MM.1S (cell line): ENCODE results near the gene NXPH2.

Experiments used
- DNase-seq: peaks from one replicate; pipeline ENCODE4 v3.0.0-alpha.2; 2015
- H2AFZ ChIP-seq: fragments of 300-600 bp; sonication (generic); 2 replicates; pipeline ENCODE4 v1.6.0; 2016; ENCODE audit warnings: antibody characterized with exemption, low read length
- H3F3A ChIP-seq: fragments of 300-600 bp; sonication (generic); 2 replicates; pipeline ENCODE4 v1.6.1; 2016; ENCODE audit warnings: mild to moderate bottlenecking, antibody characterized with exemption, low read length, moderate library complexity, mixed read lengths; ENCODE audit not compliant: insufficient read depth
- H3K27ac ChIP-seq: fragments of 300-600 bp; sonication (generic); 2 replicates; pipeline ENCODE4 v1.5.1; 2016; ENCODE audit warnings: mild to moderate bottlenecking, low read length
- H3K27me3 ChIP-seq: fragments of 300-600 bp; sonication (generic); replicated peaks from 2 replicates; pipeline ENCODE4 v1.6.0; 2016; ENCODE audit warnings: low read length; ENCODE audit not compliant: insufficient read depth
- H3K36me3 ChIP-seq: fragments of 300-600 bp; sonication (generic); replicated peaks from 2 replicates; pipeline ENCODE4 v1.6.1; 2016; ENCODE audit warnings: mild to moderate bottlenecking, low read length, mixed read lengths; ENCODE audit not compliant: insufficient read depth
- H3K4me1 ChIP-seq: fragments of 300-600 bp; sonication (generic); 2 replicates; pipeline ENCODE4 v1.6.1; 2016; ENCODE audit warnings: low read length, mixed read lengths
- H3K4me2 ChIP-seq: fragments of 300-600 bp; sonication (generic); 2 replicates; pipeline ENCODE4 v1.6.0; 2016; ENCODE audit warnings: low read depth, low read length
- H3K4me3 ChIP-seq: fragments of 300-600 bp; sonication (generic); 2 replicates; pipeline ENCODE4 v1.5.1; 2016; ENCODE audit warnings: low read length, mixed read lengths
- H3K79me2 ChIP-seq: fragments of 300-600 bp; sonication (generic); 2 replicates; pipeline ENCODE4 v1.6.1; 2016; ENCODE audit warnings: mixed run types, low read length, mixed read lengths
- H3K9ac ChIP-seq: fragments of 300-600 bp; sonication (generic); 2 replicates; pipeline ENCODE4 v1.6.1; 2016; ENCODE audit warnings: low read length, mixed read lengths
- H3K9me2 ChIP-seq: fragments of 300-600 bp; sonication (generic); replicated peaks from 2 replicates; pipeline ENCODE4 v1.6.1; 2016; ENCODE audit warnings: mild to moderate bottlenecking, low read length, mixed read lengths; ENCODE audit not compliant: insufficient read depth
- H3K9me3 ChIP-seq: fragments of 300-600 bp; sonication (generic); replicated peaks from 2 replicates; pipeline ENCODE4 v1.6.1; 2016; ENCODE audit warnings: mild to moderate bottlenecking, low read length, mixed read lengths; ENCODE audit not compliant: insufficient read depth
- H4K20me1 ChIP-seq: fragments of 300-600 bp; sonication (generic); 2 replicates; pipeline ENCODE4 v1.6.1; 2016; ENCODE audit warnings: mild to moderate bottlenecking, low read length, moderate library complexity, mixed read lengths; ENCODE audit not compliant: insufficient read depth
- EZH2 ChIP-seq: fragments of 300-600 bp; sonication (generic); optimal IDR thresholded peaks from 2 replicates; pipeline ENCODE3; 2017; ENCODE audit warnings: low read depth, mild to moderate bottlenecking, antibody characterized with exemption, low read length, mixed read lengths
- EZH2phosphoT487 ChIP-seq: fragments of 300-600 bp; sonication (generic); IDR thresholded peaks from 2 replicates; pipeline ENCODE4 v1.6.1; 2018; ENCODE audit warnings: antibody characterized with exemption, low read length
- TF ChIP-seq, protein P1 (sequence below): fragments of 300-600 bp; sonication (generic); IDR thresholded peaks from 2 replicates; pipeline ENCODE4 v1.5.1; 2016; ENCODE audit warnings: antibody characterized with exemption, low read length, mixed read lengths

The NXPH2 gene

DNA sequence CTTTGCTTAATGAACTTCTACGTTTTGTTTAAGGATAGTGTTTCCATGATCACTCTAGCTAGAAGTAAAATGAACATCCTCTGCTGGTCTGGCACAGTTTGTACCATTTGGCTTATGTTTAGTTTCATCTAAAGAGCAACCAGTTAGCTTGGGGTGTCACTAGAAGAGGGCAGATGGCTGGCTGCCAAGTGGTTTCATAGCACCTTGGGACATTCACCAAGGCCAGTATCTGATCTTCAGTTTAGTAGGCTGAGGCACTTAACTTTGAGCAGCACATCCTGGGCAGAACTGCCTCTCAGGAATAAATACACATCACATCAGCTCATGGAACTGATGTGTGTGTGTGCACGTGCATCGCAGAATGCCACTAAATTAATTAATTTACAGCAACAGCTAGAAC is 68.4 kb downstream of the NXPH2 start:
- DNase-seq, result peak; percentile 31
- H3K9me2 ChIP-seq, result no peaks in the 10 kb centered on the region
- H3K9me3 ChIP-seq, result no peaks in the 10 kb centered on the region
- H3F3A ChIP-seq, result no peaks in the 10 kb centered on the region
- H2AFZ ChIP-seq, result no peak overlapping the region
- no peaks in the 10 kb centered on the region for H3K36me3 ChIP-seq
- H3K27ac ChIP-seq, result no peak overlapping the region
- no peaks in the 10 kb centered on the region for H3K27me3 ChIP-seq
- no peak overlapping the region for H3K4me3 ChIP-seq
- H3K79me2 ChIP-seq, result no peaks in the 10 kb centered on the region
- H3K4me1 ChIP-seq, result no peaks in the 10 kb centered on the region
- no peak overlapping the region for H3K9ac ChIP-seq
- no peak overlapping the region for H3K4me2 ChIP-seq
- H4K20me1 ChIP-seq, result no peaks in the 10 kb centered on the region
- TF ChIP-seq, protein P1, sequence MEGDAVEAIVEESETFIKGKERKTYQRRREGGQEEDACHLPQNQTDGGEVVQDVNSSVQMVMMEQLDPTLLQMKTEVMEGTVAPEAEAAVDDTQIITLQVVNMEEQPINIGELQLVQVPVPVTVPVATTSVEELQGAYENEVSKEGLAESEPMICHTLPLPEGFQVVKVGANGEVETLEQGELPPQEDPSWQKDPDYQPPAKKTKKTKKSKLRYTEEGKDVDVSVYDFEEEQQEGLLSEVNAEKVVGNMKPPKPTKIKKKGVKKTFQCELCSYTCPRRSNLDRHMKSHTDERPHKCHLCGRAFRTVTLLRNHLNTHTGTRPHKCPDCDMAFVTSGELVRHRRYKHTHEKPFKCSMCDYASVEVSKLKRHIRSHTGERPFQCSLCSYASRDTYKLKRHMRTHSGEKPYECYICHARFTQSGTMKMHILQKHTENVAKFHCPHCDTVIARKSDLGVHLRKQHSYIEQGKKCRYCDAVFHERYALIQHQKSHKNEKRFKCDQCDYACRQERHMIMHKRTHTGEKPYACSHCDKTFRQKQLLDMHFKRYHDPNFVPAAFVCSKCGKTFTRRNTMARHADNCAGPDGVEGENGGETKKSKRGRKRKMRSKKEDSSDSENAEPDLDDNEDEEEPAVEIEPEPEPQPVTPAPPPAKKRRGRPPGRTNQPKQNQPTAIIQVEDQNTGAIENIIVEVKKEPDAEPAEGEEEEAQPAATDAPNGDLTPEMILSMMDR, result no peak
- TF ChIP-seq EZH2phosphoT487, result no peak
- no peak for TF ChIP-seq EZH2

DNA sequence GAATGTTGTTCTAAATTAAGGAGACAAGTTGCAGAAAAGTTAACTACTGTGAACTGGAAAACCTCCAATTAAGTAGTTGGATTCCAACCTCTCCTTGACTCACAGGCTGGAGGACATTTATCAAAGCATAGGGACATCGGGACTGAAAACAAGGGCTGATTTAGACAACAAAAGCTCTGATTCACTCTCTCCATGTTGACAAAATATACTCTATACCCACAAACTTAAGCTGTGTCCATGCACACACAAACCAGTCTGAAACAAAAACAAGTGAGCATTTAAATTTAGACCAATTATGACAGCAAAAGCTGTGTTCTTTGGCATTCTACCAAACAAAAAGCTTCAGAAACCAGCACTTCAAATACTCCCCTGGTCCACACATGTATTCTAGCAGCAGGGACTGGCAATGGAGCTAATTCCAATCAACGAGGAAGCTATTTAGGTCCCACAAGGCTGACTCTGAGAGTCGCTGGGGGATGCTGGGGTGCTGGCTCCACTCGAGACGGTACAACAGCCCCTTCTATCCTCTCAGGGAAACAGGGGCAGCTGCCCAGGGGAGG is 71.4 kb downstream of the NXPH2 start:
- no peak for DNase-seq
- H4K20me1 ChIP-seq, result no peaks in the 10 kb centered on the region
- no peaks in the 10 kb centered on the region for H3K79me2 ChIP-seq
- H3F3A ChIP-seq, result no peaks in the 10 kb centered on the region
- H3K9me3 ChIP-seq, result no peaks in the 10 kb centered on the region
- H3K36me3 ChIP-seq, result no peaks in the 10 kb centered on the region
- no peak overlapping the region for H3K4me3 ChIP-seq
- no peak overlapping the region for H2AFZ ChIP-seq
- H3K4me1 ChIP-seq, result no peaks in the 10 kb centered on the region
- no peaks in the 10 kb centered on the region for H3K9me2 ChIP-seq
- no peaks in the 10 kb centered on the region for H3K27me3 ChIP-seq
- H3K9ac ChIP-seq, result no peak overlapping the region
- TF ChIP-seq EZH2phosphoT487, result no peak
- TF ChIP-seq, protein P1, result no peak
- TF ChIP-seq EZH2, result no peak
- no peak overlapping the region for H3K27ac ChIP-seq
- H3K4me2 ChIP-seq, result no peak overlapping the region

GRCh38 chr2:138707392-138708074 is 72.7 kb downstream of the NXPH2 start:
- Histone ChIP-seq H4K20me1 (no peaks in the 10 kb centered on the region), H3K9me3 (no peaks in the 10 kb centered on the region), H3K4me1 (no peaks in the 10 kb centered on the region), H3K27ac (no peak overlapping the region), H3K27me3 (no peaks in the 10 kb centered on the region), H3K4me2 (no peak overlapping the region), H3K9me2 (no peaks in the 10 kb centered on the region), H3F3A (no peaks in the 10 kb centered on the region), H2AFZ (no peak overlapping the region), H3K79me2 (no peaks in the 10 kb centered on the region), H3K36me3 (no peaks in the 10 kb centered on the region), H3K9ac (no peak overlapping the region), H3K4me3 (no peak overlapping the region)
- TF ChIP-seq, protein P1, result no peak
- no peak for DNase-seq
